WTC11 (cell line): ENCODE data around the gene GTPBP3.
A peak's percentile ranks its signal among the peaks of the same experiment; 100 is the strongest.

ENCODE experiments used
- CTCF ChIP-seq: fragments of 200-600 bp; IDR thresholded peaks from 2 replicates; pipeline ENCODE4 v1.8.0; 2022; ENCODE audit warnings: antibody characterized with exemption
- NFYB ChIP-seq: sonication (generic); formaldehyde crosslinking; conservative IDR thresholded peaks from 2 replicates; pipeline ENCODE4 v1.8.0; 2022; ENCODE audit warnings: low read depth, missing genetic modification reagents
- SOX15 ChIP-seq: fragments of 250-450 bp; sonication (Bioruptor Pico); IDR thresholded peaks from 2 replicates; pipeline ENCODE4 v1.9.0; 2021; ENCODE audit warnings: mild to moderate bottlenecking
- USF1 ChIP-seq: sonication (generic); formaldehyde crosslinking; IDR thresholded peaks from 2 replicates; pipeline ENCODE4 v1.8.0; 2022; ENCODE audit warnings: mild to moderate bottlenecking, missing genetic modification reagents
- ZBTB21 ChIP-seq: sonication (generic); formaldehyde crosslinking; IDR thresholded peaks from 2 replicates; pipeline ENCODE4 v1.8.1; 2023; ENCODE audit warnings: mild to moderate bottlenecking, missing genetic modification reagents, borderline replicate concordance

- TF ChIP-seq SOX15 (CRISPR knock-in tag) (no peak), CTCF (peak; percentile 36; the same call in 1 of the 2 replicates), USF1 (CRISPR knock-in tag) (no peak), ZBTB21 (CRISPR knock-in tag) (no peak), NFYB (CRISPR knock-in tag) (no peak)
Observed at GRCh38 chr19:17389957-17390664, 52.8 kb downstream of the GTPBP3 start.
